GM19467 (cell line): Measurements from ENCODE around the gene NLRX1.
"Not testable (repeated sequence)": the region's sequence is repeated elsewhere in the genome, so short reads cannot be mapped to it uniquely, and the experiment has no call there.

Experiments
- ATAC-seq: cut with Tn5 transposase; IDR thresholded peaks from one replicate; pipeline ENCODE4 v1.9.1; 2021; ENCODE audit warnings: mild to moderate bottlenecking, moderate library complexity; ENCODE audit not compliant: unreplicated experiment

NLRX1 gene

DNA sequence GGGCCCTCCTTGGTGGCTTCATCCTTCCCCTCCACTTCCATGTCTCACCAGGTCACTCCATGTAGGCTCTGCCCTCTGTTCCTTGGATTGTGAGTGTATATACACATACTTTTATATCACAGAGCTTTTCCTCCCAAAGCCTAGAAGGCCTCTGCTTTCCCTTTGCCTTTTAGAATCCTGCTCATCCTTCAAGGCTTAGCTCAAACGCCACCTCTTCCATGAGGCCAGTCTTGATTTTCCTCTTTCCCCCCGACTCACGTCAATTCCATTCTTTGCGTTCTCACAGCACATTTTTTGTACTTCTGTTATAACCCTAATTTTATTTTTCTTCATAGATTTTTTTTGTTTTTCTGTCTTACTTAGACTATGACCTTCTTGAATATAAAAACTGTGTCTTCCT lies 15.9 kb upstream of the NLRX1 start:
- no peak for ATAC-seq

DNA sequence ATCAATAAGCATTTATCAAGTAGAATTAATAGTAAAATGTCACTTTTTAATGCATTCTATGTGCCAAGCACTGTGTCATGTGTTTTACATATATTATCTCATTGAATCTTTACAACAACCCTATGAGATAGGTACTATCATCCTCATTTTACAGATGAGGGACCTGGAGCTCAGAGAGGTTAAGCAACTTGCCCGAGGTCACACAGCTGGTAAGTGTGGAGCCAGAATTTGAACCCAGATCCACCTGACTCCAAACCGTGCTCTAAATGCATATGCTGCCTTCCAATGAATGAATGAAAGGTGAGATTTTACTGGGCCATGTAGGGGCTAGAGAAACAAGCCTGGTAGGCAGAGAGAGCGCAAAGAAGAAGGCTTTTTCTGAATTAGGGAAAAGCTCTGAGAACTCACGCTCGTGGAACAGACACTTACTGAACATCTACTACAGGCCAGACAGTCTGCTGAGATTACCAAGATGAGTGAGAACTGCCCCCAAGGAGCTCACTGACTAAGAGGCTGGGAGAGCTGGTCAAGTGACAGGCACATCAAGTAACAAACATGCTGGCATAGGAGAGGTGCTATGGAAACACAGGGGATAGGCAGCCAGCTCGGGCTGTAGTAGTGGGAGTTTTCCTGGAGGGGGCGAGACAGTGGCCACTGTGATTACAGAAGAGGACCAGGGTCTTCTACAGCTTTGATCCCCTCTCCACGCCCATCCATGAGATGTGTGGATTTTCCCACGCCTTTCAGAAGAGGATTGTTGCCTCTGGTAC lies 15.3 kb upstream of the NLRX1 start:
- no peak for ATAC-seq

DNA sequence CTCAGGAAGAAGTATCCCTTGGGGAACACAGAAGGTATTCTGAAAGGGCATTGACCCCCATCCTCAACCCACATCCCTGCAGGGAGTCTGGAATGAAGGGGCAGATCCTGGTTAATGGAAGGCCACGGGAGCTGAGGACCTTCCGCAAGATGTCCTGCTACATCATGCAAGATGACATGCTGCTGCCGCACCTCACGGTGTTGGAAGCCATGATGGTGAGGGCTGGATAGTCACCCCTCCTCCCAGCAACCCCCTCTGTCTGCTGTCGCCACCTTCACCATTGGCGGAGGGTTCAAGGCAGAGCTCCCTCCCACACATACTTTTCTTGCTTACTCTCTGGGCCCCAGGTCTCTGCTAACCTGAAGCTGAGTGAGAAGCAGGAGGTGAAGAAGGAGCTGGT lies 14.3 kb upstream of the NLRX1 start:
- ATAC-seq, result no peak

DNA sequence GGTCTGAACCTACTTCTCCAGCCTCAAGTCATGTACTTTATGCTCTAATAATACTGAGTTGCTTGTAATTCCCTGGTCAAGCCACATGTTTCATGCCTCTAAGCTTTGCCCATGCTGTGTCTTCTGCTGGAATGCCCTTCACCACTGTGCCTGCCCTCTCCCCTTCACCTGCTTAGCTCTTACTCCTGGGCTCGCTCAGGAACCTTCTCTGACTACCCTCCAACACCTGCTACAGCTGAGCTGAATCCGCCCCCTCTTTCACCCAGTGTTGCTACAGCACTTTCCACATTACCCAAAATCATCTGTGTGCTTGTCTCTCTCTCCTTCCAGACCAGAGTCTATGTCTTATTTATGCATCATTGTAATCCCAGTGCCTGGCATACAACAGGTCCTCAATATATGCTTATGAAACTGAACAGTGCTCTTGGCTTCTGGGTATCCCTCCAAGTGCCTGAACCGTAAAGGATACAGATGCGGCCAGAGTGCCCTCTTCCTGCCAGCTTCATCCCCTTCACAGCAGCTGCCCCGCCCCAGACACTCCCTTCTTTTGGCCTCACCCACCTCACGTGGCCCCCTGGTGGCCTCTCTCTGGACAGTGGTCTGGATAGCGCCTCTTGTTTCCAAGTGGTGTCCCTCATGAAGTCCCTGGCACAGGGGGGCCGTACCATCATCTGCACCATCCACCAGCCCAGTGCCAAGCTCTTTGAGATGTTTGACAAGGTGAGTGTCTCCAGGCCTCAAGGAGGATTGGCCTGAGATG lies 12.6 kb upstream of the NLRX1 start:
- no peak for ATAC-seq

DNA sequence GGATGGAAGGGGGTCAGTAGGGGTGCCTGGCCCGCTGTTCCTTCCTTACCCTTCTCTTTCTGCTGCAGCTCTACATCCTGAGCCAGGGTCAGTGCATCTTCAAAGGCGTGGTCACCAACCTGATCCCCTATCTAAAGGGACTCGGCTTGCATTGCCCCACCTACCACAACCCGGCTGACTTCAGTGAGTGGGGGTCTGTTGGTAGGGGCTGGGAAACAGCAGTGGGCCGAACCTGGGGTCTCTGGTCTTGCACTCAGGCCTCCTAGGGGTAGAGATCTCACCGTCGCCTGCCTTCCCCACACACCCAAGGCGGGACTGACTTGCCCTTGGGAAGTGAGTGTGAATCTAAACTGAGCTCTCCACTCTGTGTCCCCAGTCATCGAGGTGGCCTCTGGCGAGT lies 12.0 kb upstream of the NLRX1 start:
- ATAC-seq, result no peak

DNA sequence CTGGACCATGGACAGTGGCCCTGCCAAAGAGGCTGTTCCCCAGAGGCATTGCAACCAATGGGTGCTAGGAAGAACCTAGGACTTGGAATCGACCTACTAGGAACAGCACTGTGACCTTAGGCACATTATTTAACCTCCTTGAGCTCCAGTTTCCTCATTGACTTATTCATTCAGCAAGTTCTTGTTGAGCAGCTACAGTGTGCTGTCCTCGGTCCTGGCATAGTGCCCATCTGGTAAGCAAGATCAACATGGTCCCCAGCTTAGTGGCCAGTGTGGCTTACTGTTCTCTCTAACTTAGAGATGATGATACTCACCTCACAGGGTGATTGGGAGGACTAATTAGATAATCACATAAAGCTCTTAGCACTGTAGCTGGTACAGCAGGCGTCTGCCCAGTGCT lies 11.5 kb upstream of the NLRX1 start:
- no peak for ATAC-seq

DNA sequence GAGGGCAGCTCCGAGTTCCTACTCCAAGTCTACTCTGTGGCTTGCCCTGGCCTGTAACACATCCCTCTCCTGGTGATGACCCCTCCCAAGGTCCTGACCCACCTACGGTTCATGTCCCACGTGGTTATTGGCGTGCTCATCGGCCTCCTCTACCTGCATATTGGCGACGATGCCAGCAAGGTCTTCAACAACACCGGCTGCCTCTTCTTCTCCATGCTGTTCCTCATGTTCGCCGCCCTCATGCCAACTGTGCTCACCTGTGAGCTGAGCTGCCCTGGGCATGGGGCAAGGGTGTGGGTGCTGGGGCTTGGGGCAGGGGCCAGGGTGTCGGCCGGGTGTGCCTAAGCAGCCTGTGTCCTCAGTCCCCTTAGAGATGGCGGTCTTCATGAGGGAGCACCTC lies 10.1 kb upstream of the NLRX1 start:
- no peak for ATAC-seq

DNA sequence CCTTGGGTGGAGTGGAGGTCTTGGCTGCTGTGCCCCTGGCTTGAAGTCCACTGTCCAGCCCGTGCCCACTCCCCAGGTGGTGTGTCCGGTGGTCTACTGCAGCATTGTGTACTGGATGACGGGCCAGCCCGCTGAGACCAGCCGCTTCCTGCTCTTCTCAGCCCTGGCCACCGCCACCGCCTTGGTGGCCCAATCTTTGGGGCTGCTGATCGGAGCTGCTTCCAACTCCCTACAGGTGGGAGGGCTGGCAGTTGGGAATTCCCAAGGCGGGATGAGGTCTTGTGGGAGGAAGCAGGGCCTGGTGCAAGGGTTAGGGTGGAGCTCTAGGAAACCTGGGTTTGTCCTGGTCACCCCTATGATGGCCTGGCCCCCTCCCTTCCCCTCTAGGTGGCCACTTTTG lies 8.4 kb upstream of the NLRX1 start:
- ATAC-seq, result no peak

DNA sequence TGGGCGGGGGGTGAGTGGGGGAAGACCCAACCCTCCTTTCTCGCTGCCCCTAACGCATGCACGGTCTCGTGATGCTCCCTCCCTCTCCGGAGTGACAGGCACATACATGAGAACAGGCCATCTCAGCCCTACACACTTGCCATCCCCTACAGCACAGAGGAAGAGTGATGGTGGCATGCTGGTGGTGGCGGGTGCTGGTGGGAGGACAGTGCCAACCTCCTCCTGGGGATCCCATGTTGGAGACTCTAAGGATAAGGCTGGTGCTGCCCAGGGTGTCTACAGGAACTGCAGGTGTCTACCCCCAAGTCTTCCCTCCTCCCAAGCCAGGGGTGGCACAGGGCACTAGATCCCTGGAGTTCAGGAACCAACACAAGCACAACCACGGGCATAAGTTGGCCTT lies 6.7 kb upstream of the NLRX1 start:
- no peak for ATAC-seq

DNA sequence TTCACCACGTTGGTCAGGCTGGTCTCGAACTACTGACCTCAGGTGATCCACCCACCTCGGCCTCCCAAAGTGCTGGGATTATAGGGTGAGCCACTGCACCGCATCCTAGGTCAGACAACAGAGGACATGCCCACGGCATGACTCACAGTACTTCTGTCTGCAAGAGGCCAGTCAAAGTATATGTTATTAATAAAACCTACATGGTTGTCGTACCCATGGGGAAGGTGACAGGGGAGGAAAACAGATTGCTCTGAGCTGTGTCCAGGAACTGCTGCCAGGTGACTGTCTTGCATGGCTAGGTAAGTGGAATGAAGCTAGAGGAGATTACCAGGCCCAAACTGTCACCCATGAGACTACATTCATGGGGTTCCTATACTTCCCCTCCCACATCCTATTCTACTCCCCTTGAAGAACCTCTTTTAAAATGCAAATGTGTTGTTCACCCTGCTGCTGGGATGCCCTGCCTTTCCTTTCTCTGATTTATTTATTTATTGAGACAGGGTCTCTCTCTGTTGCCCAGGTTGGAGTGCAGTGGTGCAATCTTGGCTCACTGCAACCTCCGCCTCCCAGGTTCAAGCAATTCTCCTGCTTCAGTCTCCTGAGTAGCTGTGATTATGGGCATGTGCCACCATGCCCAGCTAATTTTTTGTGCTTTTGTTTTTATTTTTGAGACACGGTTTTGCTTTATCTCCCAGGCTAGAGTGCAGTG lies 2.0 kb upstream of the NLRX1 start:
- ATAC-seq, result no peak

DNA sequence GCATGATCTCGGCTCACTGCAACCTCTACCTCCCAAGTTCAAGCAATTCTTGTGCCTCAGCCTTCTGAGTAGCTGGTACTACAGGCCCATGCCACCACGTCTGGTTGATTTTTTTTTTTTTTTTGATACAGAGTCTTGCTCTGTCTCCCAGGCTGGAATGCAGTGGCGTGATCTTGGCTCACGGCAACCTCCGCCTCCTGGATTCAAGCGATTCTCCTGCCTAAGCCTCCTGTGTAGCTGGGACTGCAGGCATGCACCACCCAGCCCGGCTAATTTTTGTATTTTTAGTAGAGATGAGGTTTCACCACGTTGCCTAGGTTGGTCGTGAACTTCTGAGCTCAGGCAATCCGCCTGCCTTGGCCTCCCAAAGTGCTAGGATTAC lies 1.5 kb upstream of the NLRX1 start:
- not testable (repeated sequence) for ATAC-seq

DNA sequence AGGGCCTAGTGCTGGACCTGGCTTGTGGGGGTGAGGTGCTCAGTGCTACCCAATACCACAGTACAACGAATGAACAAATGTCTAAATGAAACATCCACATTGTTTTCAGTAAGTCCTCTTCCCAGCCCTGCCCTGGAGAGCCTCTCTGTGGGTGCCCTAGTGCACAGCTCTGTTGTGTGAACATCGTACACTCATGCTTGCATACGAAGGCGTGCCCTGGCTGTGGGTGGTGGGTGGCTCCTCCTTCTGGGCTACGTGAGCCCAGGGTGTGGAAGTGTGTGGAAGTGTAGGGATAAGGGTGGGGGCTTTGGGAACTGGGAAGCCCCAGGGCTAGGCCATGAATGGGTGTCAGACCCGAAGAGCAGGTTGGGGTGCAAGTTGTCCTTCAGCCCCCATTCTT lies 592 bp upstream of the NLRX1 start:
- no peak for ATAC-seq

DNA sequence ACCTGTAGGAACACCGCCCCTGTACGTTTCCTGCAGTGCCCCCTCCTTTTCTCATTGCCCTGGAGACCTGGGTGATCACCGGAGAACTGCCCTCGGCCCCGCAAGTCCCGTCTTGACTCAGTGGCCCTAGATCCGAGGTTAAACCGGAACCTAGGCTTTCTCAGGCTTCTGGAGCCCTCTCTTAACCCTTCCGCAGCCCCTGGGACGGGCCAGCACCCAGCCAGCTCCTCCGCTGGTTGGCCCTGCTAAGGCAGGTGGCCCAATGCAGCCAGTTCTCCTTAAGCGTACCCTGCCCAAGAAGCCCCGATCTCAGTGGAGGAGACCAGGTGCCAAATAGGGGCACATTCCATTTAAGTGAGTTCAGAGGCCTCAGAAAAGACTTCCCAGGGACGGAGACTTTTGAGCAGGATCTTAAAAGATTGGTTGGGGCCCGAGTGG lies 776 bp downstream of the NLRX1 start:
- peak; percentile 19 for ATAC-seq

DNA sequence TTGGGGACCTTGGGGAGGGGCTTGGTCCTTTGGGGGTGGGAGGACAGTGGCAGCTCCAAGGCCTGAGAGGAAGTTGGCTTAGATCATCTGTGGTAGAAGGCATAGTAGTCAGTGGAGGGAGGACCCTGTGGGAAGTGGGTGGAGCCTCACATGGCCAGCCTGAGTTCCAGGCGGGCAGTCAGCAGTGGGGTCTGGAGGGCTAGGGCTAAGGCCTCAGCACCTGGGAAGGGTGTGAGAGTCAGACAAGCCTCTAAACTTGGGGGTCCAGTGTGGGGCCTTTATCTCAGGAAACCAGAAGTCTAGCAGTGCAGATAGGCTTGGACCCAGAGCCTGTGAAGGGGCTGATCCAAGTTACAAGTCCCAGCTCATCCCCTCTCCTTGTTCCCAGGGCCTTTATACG lies 4.0 kb downstream of the NLRX1 start:
- ATAC-seq, result no peak

DNA sequence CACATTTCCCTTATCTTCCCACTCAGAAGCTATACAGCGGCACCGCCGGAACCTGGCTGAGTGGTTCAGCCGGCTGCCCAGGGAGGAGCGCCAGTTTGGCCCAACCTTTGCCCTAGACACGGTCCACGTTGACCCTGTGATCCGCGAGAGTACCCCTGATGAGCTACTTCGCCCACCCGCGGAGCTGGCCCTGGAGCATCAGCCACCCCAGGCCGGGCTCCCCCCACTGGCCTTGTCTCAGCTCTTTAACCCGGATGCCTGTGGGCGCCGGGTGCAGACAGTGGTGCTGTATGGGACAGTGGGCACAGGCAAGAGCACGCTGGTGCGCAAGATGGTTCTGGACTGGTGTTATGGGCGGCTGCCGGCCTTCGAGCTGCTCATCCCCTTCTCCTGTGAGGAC lies 4.9 kb downstream of the NLRX1 start:
- no peak for ATAC-seq

DNA sequence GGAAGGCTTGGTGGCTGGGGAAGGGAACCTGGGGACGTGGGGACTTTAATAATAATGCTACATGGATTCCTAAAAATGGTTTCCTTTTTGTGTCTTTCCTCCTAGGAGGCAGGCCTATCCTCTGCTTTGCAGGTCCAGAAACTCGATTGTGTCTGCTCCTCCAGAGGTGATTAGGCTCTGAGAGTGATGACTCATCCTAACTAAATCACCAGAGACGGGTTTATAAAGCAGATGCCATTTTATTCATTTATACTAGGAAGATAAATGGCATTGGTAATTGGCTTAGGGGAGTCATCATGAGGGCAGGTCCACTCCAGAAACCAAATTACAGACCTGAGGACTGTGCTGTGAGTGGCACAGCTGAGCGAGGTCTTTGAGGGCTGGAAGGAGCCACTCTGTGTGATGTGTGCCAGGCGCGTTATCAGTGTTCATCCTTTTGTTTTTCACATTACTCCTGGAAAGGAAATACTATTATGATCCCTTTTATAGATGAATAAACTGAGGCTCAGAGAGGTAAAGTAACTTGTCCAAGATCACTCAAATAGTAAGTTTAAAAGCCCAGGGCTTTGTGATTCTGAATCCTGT lies 7.1 kb downstream of the NLRX1 start:
- ATAC-seq, result no peak

DNA sequence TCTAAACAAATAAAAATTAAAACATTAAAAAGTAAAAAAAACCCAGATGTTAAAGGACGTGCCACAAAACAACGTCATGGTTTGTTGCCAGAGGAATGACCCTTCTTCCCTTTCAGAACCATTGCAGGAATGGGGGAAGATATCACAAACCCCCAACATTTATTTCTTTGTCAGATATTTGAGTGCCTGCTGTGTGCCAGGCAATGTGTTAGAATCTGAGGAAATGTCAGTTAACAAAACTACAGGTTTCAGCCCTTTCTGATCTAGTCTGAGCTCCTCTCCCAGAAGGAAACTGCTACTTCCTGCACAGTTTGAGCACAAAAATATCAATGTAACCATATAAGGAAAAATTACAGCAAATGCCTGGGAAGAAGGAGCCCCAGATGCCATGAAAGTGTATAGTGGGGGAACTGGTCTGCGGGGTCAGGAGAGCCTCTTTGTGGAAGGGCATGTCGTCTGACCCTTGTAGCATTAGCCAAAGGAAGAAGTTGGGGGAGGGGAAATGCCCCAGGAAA lies 9.7 kb downstream of the NLRX1 start:
- ATAC-seq, result no peak

DNA sequence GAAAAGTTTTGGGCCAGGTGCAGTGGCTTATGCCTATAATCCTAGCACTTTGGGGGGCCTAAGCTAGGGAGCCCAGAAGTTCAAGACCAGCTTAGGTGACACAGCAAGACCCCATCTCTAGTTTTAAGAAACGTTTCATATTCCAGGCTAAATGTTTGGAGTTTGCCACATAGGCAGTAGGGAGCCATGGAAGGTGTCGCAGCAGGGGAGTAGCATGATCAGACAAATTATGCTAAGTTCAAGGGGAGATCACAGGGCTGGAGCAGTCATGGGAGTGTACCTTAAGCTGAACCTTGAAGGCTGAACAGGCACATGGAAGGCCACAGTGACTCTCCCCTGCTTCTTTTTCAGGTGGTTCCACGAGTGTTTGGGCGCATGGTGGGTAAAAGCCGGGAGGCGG lies 10.8 kb downstream of the NLRX1 start:
- no peak for ATAC-seq

DNA sequence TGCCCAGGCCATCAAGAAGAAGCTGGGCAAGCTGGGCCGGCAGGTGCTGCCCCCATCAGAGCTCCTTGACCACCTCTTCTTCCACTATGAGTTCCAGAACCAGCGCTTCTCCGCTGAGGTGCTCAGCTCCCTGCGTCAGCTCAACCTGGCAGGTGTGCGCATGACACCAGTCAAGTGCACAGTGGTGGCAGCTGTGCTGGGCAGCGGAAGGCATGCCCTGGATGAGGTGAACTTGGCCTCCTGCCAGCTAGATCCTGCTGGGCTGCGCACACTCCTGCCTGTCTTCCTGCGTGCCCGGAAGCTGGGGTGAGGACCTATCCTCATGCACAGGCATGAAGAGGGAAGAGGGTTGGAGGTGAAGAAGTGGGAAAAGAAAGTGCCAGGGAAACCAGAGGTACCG lies 11.5 kb downstream of the NLRX1 start:
- no peak for ATAC-seq

DNA sequence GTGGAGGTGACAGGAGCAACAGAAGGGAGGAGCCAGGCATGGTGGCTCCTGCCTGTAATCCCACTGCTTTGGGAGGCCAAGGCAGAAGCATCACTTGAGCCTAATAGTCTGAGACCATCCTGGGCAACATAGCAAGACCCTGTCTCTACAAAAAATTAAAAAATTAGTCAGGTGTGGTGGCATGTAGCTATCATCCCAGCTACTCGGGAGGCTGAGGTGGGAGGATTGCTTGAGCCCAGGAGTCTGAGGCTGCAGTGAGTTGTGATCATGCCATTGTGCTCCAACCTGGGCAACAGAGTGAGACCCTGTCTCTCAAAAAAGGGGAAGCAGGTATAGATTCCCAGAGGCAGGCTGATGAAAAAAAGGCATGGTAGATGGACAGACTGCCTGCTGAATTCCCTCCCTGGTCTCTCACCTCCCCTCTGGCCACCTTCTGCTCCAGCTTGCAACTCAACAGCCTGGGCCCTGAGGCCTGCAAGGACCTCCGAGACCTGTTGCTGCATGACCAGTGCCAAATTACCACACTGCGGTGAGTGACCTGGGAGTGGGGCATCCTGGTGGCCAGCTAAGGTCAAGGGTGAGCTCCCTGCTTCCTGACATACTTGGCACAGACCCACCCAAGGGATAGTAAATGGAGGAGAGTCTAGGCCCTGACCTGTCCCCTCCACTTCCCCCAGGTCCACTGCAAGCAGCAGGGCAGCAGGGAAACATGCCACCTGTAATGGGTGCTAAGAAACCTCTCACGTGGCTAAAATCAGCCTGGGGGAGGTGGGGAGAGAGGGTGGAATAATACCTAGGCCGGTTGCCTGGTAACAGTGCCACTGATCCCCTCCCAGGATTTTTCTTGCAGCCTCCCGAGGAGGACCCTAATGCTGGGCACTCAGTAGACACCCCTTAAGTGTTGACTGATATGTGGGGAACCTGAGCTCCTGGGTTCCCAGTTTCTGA lies 12.5 kb downstream of the NLRX1 start:
- no peak for ATAC-seq
